HEK293 (cell line): ENCODE measurements around the gene OR1F1.

Experiments
- BCL11B ChIP-seq: fragments of 450-650 bp; formaldehyde crosslinking; IDR thresholded peaks from 2 replicates; pipeline ENCODE4 v1.5.1; 2016; ENCODE audit warnings: low read depth, missing biosample characterization, missing genetic modification characterization
- GLI4 ChIP-seq: fragments of 450-650 bp; formaldehyde crosslinking; IDR thresholded peaks from 2 replicates; pipeline ENCODE4 v1.5.1; 2016; ENCODE audit warnings: missing biosample characterization, missing genetic modification characterization
- KLF10 ChIP-seq: fragments of 450-650 bp; IDR thresholded peaks from 2 replicates; pipeline ENCODE4 v1.5.1; 2018; ENCODE audit warnings: missing biosample characterization, mild to moderate bottlenecking, missing genetic modification characterization
- KLF8 ChIP-seq: fragments of 450-650 bp; formaldehyde crosslinking; IDR thresholded peaks from 2 replicates; pipeline ENCODE4 v1.5.1; 2016; ENCODE audit warnings: missing biosample characterization, missing genetic modification characterization
- PATZ1 ChIP-seq: fragments of 450-650 bp; formaldehyde crosslinking; IDR thresholded peaks from 2 replicates; pipeline ENCODE4 v1.5.1; 2016; ENCODE audit warnings: missing biosample characterization, missing genetic modification characterization
- PRDM6 ChIP-seq: fragments of 450-650 bp; formaldehyde crosslinking; IDR thresholded peaks from 2 replicates; pipeline ENCODE4 v1.5.1; 2017; ENCODE audit warnings: missing biosample characterization, missing genetic modification characterization
- SP7 ChIP-seq: fragments of 450-650 bp; formaldehyde crosslinking; IDR thresholded peaks from 2 replicates; pipeline ENCODE4 v1.5.1; 2016; ENCODE audit warnings: missing biosample characterization, missing genetic modification characterization
- TRIM28 ChIP-seq: IDR thresholded peaks from 2 replicates; pipeline ENCODE4 v1.6.1; 2011; ENCODE audit warnings: low read length, control low read depth, borderline replicate concordance
- ZEB2 ChIP-seq: fragments of 450-650 bp; formaldehyde crosslinking; IDR thresholded peaks from 2 replicates; pipeline ENCODE4 v1.5.1; 2016; ENCODE audit warnings: missing biosample characterization, missing genetic modification characterization
- ZFP41 ChIP-seq: fragments of 450-650 bp; formaldehyde crosslinking; IDR thresholded peaks from 2 replicates; pipeline ENCODE4 v1.5.1; 2016; ENCODE audit warnings: missing biosample characterization, missing genetic modification characterization, borderline replicate concordance
- ZNF148 ChIP-seq: fragments of 450-650 bp; formaldehyde crosslinking; IDR thresholded peaks from 2 replicates; pipeline ENCODE4 v1.5.0; 2017; ENCODE audit warnings: missing biosample characterization, missing genetic modification characterization, borderline replicate concordance
- ZNF155 ChIP-seq: fragments of 450-650 bp; formaldehyde crosslinking; IDR thresholded peaks from 2 replicates; pipeline ENCODE4 v1.5.1; 2016; ENCODE audit warnings: missing biosample characterization, missing genetic modification characterization
- ZNF248 ChIP-seq: fragments of 450-650 bp; formaldehyde crosslinking; IDR thresholded peaks from 2 replicates; pipeline ENCODE4 v1.5.1; 2017; ENCODE audit warnings: missing biosample characterization, missing genetic modification characterization
- ZNF324 ChIP-seq: fragments of 450-650 bp; formaldehyde crosslinking; IDR thresholded peaks from 2 replicates; pipeline ENCODE4 v1.5.1; 2016; ENCODE audit warnings: missing biosample characterization, missing genetic modification characterization
- ZNF354C ChIP-seq: fragments of 450-650 bp; formaldehyde crosslinking; IDR thresholded peaks from 2 replicates; pipeline ENCODE4 v1.5.1; 2016; ENCODE audit warnings: missing biosample characterization, missing genetic modification characterization, low read depth, borderline replicate concordance
- ZNF416 ChIP-seq: fragments of 450-650 bp; formaldehyde crosslinking; IDR thresholded peaks from 2 replicates; pipeline ENCODE4 v1.5.1; 2016; ENCODE audit warnings: missing biosample characterization, missing genetic modification characterization
- ZNF514 ChIP-seq: fragments of 450-650 bp; formaldehyde crosslinking; IDR thresholded peaks from 2 replicates; pipeline ENCODE4 v1.5.1; 2016; ENCODE audit warnings: missing biosample characterization, missing genetic modification characterization
- ZNF518A ChIP-seq: fragments of 450-650 bp; formaldehyde crosslinking; conservative IDR thresholded peaks from 2 replicates; pipeline ENCODE4 v1.5.1; 2016; ENCODE audit warnings: low read depth, missing biosample characterization, missing genetic modification characterization
- ZNF621 ChIP-seq: fragments of 450-650 bp; formaldehyde crosslinking; IDR thresholded peaks from 2 replicates; pipeline ENCODE4 v1.5.1; 2017; ENCODE audit warnings: missing biosample characterization, missing genetic modification characterization
- ZNF639 ChIP-seq: fragments of 450-650 bp; formaldehyde crosslinking; IDR thresholded peaks from 2 replicates; pipeline ENCODE4 v1.5.1; 2016; ENCODE audit warnings: missing biosample characterization, missing genetic modification characterization
- ZNF776 ChIP-seq: fragments of 450-650 bp; formaldehyde crosslinking; IDR thresholded peaks from 2 replicates; pipeline ENCODE4 v1.5.0; 2017; ENCODE audit warnings: missing biosample characterization, missing genetic modification characterization, borderline replicate concordance
- ZNF777 ChIP-seq: fragments of 450-650 bp; formaldehyde crosslinking; IDR thresholded peaks from 2 replicates; pipeline ENCODE4 v1.5.1; 2017; ENCODE audit warnings: missing biosample characterization, missing genetic modification characterization, borderline replicate concordance
- ZNF791 ChIP-seq: fragments of 450-650 bp; formaldehyde crosslinking; IDR thresholded peaks from 2 replicates; pipeline ENCODE4 v1.5.1; 2016; ENCODE audit warnings: missing biosample characterization, missing genetic modification characterization
- ZNF843 ChIP-seq: fragments of 450-650 bp; formaldehyde crosslinking; IDR thresholded peaks from 2 replicates; pipeline ENCODE4 v1.5.1; 2016; ENCODE audit warnings: missing biosample characterization, missing genetic modification characterization
- ZSCAN23 ChIP-seq: fragments of 450-650 bp; formaldehyde crosslinking; IDR thresholded peaks from 2 replicates; pipeline ENCODE4 v1.5.1; 2016; ENCODE audit warnings: missing biosample characterization, missing genetic modification characterization

The OR1F1 gene

GRCh38 chr16:3152277-3152990 lies 35.6 kb upstream of the OR1F1 start (continued):
- TF ChIP-seq ZFP41 (no peak), ZNF354C (no peak), TRIM28 (no peak), KLF10 (tag by site-specific recombination) (peak; percentile 84), ZNF777 (tag by site-specific recombination) (no peak), ZNF776 (tag by site-specific recombination) (no peak), ZNF155 (tag by site-specific recombination) (no peak), ZNF518A (tag by site-specific recombination) (peak; percentile 31), ZNF416 (no peak), ZNF148 (tag by site-specific recombination) (peak; percentile 85), ZEB2 (tag by site-specific recombination) (peak; percentile 99), PATZ1 (tag by site-specific recombination) (peak; percentile 77), SP7 (tag by site-specific recombination) (peak; percentile 81), PRDM6 (tag by site-specific recombination) (peak; percentile 70), ZSCAN23 (tag by site-specific recombination) (peak; percentile 87; the same call in 1 of the 2 replicates), BCL11B (tag by site-specific recombination) (peak; percentile 66), ZNF248 (tag by site-specific recombination) (no peak), ZNF514 (no peak), ZNF639 (peak; percentile 92), KLF8 (tag by site-specific recombination) (peak; percentile 83), ZNF791 (no peak), GLI4 (tag by site-specific recombination) (0 out of 2 replicates have a peak, but pooled peaks have one; percentile 30), ZNF843 (tag by site-specific recombination) (peak; percentile 47), ZNF324 (peak; percentile 90), ZNF621 (tag by site-specific recombination) (no peak)
